ENCODE data around the gene GNPDA2.
"Not testable (repeated sequence)": the region's sequence is repeated elsewhere in the genome, so short reads cannot be mapped to it uniquely, and the experiment has no call there.

GNPDA2 gene

GRCh38 chr4:44726038-44726871 lies at the start of gene GNPDA2:
Gene GNPDA2 (minus strand): TSS chr4:44726556. CDS start chr4:44722207, 4,349 bp downstream.
- DNase-seq (ENCODE audit: low read depth): peak; percentile 65

- no peak for DNase-seq (ENCODE audit: low read depth)
These were observed 46.0 kb upstream of the GNPDA2 start for GRCh38 chr4:44772340-44772739.

GRCh38 chr4:44771789-44772188 lies 45.4 kb upstream of the GNPDA2 start:
- DNase-seq (ENCODE audit: low read depth): no peak

DNA sequence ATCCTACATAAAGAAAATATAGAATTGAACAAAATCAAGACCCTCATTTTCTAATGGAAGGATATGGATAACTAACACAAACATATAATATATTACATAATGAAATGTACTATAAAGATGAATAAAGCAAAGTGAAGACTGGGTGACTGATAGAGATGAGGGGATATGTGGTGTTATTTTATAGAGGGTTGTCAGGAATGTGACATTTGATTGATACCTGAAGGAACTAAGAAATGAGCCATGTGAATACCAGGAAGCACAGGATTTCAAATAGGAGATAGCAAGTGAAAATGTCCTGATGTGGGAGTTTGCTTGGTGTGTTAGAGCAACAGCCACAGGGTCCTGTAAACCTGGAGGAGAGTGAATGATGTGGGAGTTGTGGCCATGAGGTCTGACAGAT lies 40.1 kb upstream of the GNPDA2 start:
- DNase-seq (ENCODE audit: low read depth): no peak

GRCh38 chr4:44765116-44765515 lies 38.8 kb upstream of the GNPDA2 start:
- no peak for DNase-seq (ENCODE audit: low read depth)

GRCh38 chr4:44761306-44761705 lies 35.0 kb upstream of the GNPDA2 start:
- no peak for DNase-seq (ENCODE audit: low read depth)

DNA sequence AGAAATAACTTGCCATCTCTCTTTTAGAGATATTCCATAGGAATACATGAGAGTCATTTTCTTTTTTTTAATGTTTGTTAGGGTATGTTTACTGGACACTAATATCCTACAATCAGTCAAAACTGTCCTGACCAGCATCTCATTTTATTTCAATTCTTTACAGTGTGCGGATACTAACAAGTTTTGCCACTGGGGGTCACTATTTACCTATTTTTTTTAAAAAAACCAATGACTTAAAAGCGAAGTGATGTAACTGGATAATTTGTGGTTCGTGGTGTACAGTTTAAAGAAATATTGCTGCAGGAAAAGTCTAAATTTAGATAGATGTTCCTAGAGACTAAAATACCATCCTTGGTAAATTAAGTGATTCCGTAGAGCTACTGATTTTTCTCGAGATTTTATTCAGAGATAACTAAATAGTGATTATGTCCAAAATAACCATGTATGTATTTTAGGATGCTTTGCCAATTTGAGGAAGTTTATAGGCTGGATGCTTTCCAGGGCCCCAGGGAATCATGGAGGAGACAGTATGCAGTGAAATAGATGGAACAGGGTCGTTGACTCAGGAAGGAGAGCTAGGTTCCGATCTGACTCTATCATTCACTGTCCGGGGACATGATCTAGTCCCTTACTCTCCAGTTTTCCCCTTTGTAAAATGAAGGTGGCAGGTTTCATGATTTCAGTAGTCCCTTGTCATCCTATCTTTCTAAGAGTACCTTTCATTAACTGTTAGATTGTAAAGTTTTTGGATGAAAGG lies 34.0 kb upstream of the GNPDA2 start:
- DNase-seq (ENCODE audit: low read depth): no peak

DNA sequence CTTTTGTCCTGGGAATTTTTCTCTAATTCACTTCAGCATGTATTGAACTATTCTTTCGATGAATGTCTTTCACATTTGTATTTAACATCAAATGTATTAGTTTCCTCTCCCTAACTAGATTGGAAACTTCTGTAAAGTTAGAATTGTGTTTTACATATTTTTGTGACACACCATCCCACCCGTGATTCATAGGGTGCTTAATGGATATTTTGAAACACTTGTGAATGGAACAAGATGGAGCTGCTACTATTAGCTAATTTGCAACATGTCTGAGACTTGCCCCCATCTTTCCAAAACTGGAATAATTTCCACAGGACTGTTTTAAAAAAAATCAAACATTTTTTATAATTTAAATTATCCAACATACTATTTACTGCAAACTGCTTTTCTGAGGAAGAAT lies 30.2 kb upstream of the GNPDA2 start:
- DNase-seq (ENCODE audit: low read depth): no peak

DNA sequence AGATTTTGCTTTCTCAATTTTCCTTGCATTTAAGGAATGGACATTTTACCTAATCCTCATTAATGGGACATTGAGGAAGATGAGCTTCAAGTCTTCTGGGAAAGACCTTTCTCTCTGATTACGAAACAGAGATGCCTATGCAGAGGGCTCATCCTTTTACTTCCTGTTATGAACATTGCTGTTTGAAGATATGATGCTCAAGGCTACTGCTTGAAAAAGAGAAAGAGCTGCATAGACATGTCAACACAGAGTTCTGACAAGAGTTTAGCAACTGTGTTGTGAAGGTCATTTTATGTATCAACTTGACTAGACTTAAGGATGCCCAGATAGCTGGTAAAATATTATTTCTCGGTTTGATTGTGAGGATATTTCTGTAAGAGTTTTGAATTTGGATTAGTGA lies 13.8 kb upstream of the GNPDA2 start:
- no peak for DNase-seq (ENCODE audit: low read depth)

GRCh38 chr4:44738615-44739014 lies 12.3 kb upstream of the GNPDA2 start:
- DNase-seq (ENCODE audit: low read depth): no peak

DNA sequence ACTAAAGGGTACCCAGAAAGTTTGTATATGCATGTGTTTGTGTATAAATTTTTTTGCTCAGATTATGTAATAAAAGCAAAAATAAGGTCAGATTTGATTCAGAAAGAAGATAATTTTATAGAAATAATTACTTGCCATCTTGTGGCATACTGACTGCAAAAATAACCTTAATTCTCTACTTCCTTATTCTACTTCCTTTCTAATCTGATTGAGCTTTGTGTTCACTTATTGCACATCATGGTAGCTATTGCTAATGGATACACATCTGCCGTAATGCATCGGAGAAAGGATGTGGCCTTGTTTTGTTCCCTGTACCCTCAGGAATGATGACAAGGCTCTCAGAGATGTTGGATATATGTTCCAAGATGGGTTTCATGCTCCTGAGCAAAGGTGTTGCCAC lies 10.5 kb upstream of the GNPDA2 start:
- no peak for DNase-seq (ENCODE audit: low read depth)

GRCh38 chr4:44728694-44729093 lies 2.3 kb upstream of the GNPDA2 start:
- not testable (repeated sequence) for DNase-seq (ENCODE audit: low read depth)

DNA sequence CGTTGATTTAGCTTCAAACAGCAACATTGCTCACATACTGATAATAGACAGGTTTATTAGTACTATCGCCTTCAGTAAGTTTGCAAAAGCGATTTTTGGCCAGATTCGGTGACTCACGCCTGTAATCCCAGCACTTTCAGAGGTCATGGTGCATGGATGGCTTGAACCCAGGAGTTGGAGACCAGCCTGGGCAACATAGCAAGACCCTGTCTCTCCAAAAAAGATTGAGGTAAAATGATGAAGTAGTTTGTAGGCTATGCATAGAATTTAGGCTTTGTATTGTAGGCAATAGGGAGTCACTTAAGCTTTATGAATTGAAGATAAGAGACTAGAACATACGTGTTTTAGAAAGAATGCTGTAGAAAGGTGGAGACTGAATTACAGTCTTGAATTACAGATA lies 1.1 kb upstream of the GNPDA2 start:
- DNase-seq (ENCODE audit: low read depth): no peak

- DNase-seq (ENCODE audit: low read depth): no peak
These were observed 674 bp downstream of the GNPDA2 start for GRCh38 chr4:44725726-44726037.

- no peak for DNase-seq (ENCODE audit: low read depth)
These were observed 1.2 kb downstream of the GNPDA2 start for GRCh38 chr4:44725166-44725565.

DNA sequence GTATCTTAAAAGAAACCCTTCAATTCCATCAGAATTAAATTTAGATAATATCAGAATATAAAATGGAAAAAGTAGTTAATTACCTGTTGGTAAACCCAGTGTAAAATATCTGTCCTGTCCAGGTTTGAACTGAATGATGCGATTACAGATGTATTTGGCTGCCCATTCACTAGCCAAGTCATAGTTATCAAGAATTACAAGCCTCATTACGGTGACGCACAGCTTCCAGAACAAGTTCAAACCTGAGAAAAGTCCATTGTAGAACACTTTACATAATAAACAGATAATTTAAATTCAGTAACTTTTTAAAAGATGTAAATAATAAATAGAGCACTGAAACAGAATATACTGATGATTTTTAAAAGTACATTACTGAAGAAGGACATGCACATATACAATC lies 4.4 kb downstream of the GNPDA2 start:
- no peak for DNase-seq (ENCODE audit: low read depth)

- no peak for DNase-seq (ENCODE audit: low read depth)
These were observed 6.0 kb downstream of the GNPDA2 start for GRCh38 chr4:44720371-44720770.

- DNase-seq (ENCODE audit: low read depth): no peak
These were observed 9.8 kb downstream of the GNPDA2 start for GRCh38 chr4:44716597-44716996.

DNA sequence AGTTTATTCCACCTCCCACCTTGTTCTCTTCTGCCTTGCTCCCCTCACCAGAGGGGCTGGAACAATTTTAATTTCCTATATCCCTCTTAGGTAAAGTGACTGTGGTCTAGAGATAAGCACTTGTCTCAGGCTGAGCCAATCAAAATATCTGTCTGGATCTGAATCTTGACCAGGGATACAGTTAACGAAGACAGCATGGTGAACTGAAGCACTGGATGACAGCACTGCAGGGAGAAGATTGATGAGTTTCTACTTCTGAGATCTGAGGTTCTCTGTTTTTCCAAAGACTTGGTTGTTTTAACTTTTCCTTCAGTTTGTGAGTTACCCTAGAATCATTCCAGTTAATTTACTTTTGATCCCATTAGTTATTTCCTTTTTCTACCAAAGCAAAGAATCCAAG lies 13.2 kb downstream of the GNPDA2 start:
- no peak for DNase-seq (ENCODE audit: low read depth)

DNA sequence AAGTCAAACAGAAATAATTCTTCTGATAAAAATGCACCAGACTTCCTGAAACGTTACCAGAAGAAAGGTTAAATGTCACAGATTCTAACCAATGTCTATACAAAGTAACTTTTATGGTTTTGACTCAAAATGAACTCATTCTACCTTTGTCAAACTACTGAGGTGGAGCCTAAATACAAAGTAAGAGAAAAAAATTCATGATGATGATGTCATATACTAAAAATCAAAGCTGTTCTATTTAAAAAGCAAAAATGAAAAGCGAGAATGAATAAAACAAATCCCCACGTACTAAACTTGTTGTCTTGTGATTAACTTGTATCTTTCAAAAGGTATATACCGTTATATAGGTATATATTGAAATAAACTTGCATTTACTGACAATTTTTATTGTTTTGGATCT lies 21.7 kb downstream of the GNPDA2 start:
- no peak for DNase-seq (ENCODE audit: low read depth)

- no peak for DNase-seq (ENCODE audit: low read depth)
These were observed 25.3 kb downstream of the GNPDA2 start for GRCh38 chr4:44701037-44701436.

GRCh38 chr4:44700427-44700826 lies 25.9 kb downstream of the GNPDA2 start:
- no peak for DNase-seq (ENCODE audit: low read depth)

- no peak for DNase-seq (ENCODE audit: low read depth)
These were observed 41.7 kb downstream of the GNPDA2 start for GRCh38 chr4:44684648-44685047.

GRCh38 chr4:44679060-44679459 lies 47.3 kb downstream of the GNPDA2 start:
- no peak for DNase-seq (ENCODE audit: low read depth)
